ENCODE measurements around the gene RPGRIP1L.

RPGRIP1L gene

DNA sequence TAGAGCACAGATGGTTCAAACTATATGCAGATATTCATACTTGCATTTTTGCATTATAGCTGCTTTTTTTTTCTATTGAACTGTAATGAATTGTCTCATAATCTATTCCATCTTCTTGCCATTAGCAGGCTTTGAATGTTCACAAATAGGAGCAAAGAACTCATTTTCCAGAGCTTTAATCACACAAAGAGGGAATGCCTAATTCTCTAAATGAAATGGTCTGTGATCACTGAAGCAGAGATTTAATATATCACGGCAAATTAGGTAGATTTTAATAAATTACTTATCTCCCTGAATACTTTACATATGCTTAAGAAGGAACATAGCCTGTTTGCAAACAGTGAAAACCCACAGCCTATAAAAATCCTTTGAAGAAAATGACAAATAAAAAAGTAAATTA, 103.0 kb downstream of the RPGRIP1L start:
- DNase-seq (ENCODE audit: low read depth) = no peak

DNA sequence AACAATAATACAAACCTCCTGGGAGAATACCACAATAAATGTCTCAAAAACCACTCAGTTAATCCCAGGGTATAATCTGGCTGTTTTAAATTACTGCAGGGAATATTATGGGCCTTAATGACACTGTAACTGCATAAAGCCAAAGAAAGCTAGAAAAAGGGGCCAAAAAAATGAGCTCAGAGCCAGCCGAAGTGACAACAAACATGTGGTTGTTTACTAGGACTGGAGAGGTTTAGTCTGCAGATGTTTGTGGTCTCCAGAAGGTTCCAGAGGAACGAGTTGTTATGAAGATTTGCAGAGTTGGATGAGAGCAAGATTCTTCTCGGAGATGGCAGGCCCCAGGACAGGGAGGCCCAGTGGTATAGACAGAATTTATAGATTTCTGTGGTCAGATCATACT, 103.5 kb downstream of the RPGRIP1L start:
- DNase-seq (ENCODE audit: low read depth) = no peak

DNA sequence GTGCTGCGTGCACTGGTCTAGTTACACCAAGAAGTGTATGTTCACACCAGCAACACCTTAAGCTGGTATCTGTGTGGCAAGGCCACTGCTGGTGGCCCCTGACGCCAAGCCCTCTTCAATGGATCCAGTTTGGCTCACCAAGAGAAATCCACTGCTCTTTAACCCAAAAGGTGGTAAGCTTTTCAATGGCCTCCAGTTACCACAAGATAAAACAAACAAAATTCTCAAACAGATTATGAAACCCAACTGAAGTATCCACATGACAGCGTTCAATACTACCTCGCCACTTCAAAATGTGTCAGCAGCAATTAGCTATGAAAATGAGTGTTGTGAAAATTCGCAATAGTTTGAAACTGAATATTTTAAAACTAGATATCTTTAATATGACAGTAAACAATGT, 104.1 kb downstream of the RPGRIP1L start:
- no peak for DNase-seq (ENCODE audit: low read depth)

DNA sequence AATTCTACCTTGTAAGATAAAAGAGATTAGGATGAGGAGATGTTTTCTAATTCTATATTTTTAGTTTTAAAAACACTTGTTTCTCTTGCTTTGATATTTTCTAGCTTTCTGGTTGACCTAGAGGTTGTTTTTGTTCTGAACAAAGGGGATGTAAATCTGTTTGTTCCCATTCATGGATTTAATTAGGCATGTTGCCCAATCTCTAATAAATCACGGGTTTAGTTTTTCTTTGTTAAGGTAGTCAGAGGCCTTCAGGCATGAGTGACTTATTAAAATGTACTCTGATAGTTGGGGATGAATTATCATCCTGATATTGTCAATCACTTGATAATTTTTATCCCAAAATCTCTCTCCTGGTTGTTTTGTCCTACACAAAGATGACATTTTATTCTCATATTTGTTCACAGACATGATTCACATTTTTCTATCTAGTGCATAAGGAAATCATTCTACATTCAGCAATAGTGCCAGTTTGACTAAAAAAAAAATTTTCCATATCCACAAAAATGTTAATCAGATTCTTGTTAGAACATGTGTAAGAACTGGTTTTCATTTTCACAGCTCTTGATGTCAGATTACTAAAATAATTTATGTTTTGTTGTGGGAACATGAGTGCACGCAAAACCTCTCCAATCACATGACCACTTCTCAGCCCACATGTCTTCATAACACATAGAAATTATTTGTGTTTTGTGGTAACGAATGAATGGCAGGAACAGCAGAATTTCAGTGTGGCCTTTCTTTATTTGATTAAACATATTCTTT, 105.0 kb downstream of the RPGRIP1L start:
- no peak for DNase-seq (ENCODE audit: low read depth)

DNA sequence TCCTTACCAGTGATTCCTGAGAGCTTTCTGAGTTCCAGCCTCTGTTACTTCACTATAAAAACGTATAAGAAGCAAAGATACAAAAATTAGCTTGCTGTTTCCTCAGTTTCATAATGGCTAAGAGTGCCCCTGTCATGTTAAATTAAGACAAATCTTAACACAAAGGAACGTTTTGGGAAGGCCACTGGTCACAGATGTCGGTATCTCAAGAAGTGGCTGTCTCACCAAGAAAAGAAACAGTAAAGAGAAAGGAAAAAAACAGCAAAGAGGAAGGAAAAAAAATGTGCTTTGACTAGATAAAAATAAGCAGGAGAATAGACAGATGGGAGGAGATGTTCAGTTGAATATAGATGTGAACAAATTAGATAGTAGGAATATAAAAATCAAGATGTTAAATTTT, 105.9 kb downstream of the RPGRIP1L start:
- no peak for DNase-seq (ENCODE audit: low read depth)

DNA sequence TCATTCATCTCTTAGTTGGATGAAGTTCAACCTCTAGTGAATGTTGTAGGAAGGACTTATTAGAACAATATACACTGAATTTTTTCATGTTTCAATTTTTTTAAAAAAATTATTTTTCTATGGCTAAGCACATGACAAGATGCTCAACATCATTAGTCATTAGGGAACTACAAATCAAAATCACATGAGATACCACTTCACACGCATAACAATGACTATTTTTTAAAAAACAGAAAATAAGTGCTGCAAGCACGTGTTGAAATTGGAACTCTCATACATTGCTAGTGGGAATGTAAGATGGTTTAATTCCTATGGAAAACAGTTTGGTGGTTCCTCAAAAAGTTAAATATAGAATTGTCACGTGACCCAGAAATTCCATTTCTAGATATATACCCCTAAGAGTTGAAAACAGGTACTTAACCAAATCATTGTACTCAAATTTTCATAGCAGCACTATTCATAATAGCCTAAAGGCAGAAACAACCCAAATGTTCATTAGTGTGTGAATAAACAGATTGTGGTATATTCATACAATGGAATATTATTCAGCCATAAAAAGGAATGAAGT, 115.5 kb downstream of the RPGRIP1L start:
- DNase-seq (ENCODE audit: low read depth) = no peak

DNA sequence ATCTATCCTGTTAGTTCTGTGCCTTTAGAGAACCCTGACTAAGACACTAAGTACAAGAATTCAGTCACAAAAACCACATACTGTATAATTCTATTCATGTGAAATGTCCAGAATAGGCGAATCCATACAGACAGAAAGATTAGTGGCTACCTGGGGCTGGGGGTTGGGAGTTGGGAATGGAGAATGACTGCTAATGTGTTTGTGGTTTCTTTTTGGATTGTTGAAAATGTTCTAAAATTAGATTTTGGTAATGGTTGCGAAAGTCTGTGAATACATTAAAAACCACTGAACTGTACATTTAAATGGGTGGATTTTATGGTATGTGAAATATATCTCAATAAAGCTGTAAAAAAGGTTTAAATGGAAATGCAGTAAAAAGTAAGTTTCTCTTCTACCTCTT, 120.3 kb downstream of the RPGRIP1L start:
- DNase-seq (ENCODE audit: low read depth) = no peak

DNA sequence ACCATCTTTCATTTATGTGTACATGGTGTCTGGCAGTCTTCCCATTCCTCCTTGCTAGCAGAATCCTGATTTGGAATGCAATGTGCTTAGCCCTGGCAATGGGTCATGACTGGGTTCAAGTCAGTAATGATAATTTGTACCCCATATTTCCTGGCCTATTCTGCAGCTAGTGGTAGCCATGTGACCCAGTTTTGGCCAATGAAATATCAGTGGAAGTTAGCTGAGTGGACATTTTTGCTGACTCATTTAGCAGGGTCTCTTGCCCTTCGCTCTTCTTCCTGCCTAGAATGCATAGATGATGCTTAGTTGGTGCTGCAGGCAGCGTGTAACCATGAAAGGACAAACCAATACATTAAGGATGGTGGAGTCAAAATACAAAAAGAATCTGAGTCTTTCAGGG, 121.9 kb downstream of the RPGRIP1L start:
- DNase-seq (ENCODE audit: low read depth) = no peak

DNA sequence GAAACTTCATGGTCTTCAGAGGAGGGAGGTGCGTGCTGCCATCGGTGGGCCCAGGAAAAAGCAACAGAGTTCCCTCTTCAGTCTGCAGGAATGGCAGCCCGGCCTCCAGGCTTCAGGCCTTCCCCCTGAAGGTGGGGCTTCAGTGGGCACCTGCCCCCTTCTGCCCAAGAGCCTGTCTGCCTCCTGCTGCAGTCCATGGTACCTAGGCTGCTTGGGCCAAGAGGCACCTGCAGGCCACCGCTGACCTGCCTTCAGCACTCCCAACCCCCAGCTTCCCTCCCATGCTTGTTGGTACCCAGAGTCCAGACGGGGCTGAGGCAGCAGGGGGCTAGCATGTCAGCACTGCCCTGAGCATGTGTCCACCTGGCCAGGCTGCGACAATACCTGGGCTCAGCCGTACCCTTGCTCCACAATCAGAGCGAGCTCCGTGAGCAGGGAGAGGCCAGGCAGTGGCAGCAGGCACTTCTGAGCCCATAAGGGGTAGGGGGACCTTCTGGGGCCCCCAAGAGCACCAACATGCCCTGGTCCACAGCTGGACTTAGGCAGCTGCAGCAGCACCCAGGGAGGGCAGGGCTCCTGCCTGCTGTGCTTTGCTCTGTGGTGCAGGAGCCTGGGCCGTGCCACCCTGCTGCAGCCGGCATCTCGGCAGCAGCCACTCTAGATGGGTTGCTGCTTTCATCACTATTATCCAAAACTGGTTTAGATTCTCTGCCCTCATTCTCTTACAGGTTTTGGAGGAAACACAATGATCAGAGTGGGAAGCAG, 123.4 kb downstream of the RPGRIP1L start:
- DNase-seq (ENCODE audit: low read depth) = no peak

DNA sequence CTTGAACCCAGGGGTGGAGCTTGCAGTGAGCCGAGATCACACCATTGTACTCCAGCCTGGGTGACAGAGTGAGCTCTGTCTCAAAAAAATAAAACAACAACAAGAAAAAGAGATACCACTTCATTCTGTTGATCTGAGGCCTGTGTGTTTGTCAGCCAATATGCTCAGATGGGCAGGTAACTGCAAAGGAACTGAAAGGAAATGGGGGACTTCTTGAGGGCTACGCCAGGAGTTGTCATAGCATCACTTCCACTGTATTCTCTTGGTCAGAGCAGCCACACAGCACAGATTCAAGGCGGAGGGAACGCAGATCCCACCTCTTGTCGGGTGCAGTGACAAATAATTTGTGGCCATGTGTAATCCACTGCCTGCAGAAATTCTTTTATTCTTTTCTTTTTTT, 126.8 kb downstream of the RPGRIP1L start:
- no peak for DNase-seq (ENCODE audit: low read depth)

DNA sequence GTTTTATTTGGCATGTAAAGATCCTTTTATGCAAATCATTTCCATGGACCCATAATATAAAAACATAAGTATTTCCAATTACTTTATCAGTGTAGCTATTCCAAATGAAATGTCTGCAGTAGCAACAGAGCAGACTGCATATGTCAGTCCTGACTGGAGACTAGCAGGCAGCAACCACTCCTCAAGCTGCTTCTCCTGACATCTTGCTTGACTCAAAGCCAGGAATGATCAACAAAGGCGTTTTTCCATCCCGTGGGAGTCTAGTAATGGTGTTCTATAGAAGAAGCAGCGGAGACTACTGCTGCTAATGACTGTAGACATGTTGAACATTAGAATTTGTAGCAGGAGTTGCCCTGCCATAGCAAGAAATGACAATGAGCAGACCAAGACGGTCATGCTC, 127.4 kb downstream of the RPGRIP1L start:
- DNase-seq (ENCODE audit: low read depth) = no peak

DNA sequence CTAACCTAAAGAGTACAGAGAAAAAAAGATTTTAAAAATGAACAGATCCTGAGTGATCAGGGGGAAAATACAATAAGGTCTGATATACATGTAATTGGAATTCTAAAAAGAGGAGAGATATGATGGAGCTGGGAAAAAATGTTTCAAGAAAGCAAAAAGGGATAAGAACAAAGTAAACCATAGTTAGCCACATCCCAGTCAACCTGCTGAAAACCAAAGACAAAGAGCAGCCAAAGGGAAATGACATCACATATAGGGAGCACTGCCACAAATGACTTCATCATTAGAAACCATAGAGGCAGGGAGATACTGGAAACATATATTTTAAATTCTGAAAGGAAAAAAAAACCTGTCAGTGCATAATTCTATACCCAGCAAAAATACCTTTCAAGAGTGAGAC, 131.9 kb downstream of the RPGRIP1L start:
- DNase-seq (ENCODE audit: low read depth) = no peak

DNA sequence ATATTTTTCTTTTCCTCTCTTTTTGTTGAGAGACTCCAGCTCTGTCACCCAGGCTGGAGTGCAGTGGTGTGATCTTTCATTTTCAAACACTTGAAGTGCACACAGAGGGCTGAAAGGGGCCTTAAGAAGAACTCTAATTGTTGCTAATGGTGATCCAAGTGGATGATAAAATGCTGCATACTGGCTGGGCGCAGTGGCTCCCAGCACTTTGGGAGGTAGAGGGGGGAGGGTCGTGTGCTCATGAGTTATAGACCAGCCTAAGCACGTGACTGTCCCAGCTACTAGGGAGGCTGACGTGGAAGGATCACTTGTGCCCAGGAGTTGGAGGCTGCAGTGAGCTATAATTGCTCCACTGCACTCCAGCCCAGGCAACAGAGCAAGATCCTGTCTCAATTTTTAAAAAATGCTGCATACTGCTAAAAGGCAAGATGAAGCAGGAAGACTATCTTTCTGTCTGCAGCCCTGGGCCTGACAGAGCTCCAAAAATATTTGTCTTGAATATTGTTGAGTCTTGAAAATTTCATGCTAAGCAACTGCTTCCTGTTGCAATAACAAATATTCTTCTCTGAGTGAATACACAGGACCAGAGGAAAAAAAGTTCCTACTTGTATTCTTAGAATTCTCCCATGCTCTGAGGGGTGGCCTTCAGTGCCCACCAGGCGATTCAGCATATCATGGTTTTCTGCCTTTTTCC, 137.0 kb downstream of the RPGRIP1L start:
- no peak for DNase-seq (ENCODE audit: low read depth)

DNA sequence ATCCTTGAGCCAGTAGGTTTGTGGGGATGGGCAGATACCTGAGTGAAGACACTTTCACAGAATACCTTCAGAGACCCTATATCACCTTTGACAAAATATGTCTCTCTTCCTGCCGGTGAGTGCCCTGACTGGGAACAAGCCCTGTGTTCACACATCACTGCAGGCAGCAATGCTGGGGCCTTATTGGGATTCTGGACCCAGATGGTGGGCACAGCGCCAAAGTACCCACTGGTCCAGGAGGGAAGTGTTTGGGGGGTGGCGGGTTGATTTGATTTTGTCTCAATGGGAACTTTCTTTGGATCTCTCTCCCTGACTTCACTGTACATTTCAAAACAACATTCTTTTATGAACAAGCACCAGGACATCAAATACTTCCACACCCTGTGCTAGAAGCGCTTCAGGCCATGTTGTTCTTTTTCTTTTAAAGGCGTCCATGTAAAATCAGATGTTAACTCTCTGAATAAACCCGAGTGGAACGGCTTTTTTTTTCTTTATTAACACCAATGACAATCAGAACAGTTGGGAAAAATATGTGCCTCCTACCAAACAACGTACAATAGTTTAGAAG, 138.3 kb downstream of the RPGRIP1L start:
- DNase-seq (ENCODE audit: low read depth) = no peak

DNA sequence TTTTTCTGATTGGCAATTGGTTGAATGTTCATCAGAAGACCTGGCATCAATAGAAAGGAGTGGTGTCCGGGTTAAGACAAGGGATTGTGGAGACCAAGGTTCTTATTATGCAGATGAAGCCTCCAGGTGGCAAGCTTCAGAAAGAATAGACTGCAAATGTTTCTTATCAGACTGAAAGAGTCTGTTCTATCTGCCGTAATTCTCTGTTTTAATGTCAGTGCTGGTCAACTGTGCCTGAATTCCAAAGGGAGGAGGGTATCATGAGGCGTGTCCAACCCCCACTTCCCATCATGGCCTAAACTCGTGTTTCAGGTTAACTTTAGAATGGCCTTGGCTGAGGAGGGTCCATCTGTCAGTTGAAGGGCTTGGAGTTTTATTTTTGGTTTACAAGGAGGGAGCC, 140.2 kb downstream of the RPGRIP1L start:
- DNase-seq (ENCODE audit: low read depth) = no peak

DNA sequence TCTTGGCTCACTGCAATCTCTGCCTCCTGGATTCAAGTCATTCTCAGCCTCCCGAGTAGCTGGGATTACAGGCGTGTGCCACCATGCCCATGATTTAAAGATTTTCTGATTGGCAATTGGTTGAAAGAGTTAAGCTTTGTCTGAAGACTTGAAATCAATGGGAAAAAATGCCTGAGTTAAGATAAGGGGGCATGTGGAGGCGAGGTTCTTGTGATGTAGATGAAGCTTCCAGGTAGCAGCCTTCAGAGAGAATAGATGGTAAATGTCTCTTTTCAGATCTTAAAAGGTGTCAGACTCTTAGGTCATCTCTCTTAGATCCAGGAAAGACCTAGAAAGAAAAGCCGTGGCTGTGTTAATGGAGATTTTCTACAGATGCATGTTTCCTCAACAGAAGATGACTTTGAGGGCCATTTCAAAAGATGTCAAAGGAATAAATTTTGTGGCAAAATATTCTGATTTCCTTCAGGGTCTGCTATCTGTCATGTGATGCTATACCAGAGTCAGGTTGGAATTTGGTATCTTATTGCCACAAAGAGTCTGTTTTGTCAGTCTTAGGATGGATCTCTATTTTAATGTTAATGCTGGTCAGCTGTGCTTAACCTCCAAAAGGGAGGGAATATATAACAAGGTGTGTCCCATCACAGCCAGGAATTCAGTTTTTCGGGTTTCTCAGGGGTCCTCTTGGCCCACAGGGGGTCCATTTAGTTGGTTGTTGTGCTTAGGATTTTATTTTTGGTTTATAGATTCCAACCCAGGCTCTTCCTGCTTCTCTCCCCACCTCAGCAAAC, 142.4 kb downstream of the RPGRIP1L start:
- no peak for DNase-seq (ENCODE audit: low read depth)

DNA sequence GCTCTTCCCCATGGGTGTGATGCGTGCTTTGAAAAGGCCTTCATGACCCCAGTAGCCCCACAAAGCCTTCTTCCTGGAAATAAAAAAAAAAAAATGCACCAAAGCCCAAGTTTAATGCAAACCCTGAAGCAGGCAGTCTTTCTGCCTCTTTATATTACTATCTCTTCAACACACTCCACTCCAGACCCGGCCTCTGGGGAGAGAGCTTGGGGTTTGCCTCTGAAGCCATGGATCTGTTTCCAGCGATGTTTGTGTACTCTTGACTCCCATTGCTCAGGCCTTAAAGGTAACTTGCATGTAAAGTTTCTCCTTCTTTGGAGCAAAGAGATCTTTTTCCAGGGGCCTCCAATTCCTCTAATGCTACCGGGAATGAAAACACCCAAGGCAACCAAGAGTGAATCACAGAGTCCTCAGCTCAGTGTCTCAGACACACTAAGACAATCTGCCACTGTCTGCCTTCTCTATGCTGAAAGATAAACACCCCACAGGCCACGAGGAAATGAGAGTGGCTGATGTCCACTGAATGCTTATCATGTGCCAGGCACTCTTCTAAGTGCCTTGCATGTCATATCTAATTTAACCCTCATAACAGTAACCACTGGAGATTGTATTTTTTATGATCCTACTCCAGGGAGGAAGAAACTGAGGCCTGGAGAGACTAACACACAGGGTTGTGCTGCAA, 144.2 kb downstream of the RPGRIP1L start:
- no peak for DNase-seq (ENCODE audit: low read depth)

DNA sequence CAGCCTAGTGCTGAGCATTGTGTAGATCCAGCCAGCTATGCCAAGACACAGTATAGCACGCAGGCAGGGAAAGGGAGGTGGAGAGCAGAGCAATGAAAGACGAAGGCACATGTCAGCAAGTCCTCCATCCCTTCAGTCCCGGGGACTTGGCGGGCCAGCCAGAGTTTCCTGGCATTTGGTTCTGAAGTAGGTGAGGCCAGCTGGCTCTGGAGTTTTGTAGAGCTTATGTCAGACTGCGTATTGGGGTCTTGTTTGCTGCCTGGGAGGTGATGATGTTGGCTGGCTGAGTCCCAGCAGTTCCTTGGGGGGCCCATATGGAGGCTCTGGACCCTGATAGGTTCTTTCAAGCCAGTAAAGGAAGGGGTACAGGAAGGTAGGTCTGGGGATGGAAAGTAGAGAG, 144.9 kb downstream of the RPGRIP1L start:
- no peak for DNase-seq (ENCODE audit: low read depth)

DNA sequence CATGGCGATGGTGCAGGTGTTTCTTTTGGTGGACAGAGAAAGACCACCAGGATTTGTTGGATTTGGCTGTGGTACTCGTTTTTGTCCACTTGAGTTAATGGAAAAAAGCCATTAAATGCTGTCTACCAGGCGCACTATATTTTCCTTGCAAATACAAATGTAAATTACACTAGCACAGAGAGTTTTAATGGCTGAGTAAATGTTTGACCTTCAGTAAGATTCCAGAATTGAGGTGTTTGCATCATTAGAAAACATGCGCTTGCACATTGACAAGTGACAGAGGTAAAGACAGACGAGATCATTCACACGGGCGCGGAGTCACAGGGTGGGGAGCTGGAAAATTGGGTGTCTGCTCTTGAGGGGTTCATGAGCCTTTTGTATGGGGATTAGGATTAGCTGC, 147.1 kb downstream of the RPGRIP1L start:
- no peak for DNase-seq (ENCODE audit: low read depth)

DNA sequence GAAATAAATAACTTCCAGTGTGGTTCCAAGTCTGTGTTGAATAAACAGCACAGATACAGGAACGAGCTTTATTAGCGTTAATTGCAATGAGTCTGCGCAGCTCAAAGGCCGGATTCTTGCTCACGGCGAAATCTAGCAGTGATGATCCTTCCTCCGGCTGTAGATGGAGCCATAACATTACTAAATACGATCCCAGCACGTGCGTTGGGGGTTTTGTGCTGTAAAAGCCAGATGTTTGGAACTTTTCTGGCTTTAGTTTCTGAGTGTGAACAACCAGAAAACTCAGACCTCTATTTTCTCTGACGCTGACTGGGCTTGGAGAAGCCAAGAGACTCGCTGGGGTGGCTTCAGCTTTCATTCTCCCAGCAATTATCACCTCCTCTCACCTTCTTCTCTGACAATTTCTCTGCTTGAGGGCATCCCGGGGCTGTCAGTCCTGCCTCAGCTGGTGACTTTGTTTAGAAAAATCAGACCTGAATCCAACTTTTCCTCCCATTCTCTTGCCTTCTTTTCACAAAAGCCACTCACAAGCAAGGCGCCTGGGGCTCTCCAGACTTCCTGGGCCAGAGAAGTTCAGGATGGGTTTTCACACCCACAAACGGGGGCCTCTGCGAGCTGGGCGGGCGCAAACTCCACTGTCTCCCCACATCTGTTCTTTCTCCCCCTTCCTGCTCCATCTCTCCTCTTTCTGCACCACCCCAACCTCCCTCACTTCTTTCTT, 153.5 kb downstream of the RPGRIP1L start:
- DNase-seq (ENCODE audit: low read depth) = peak; percentile 9
